Mononuclear cell (primary cell): ENCODE measurements around the gene EHF. TPM values are rescaled to one million over a fixed set of nuclear protein-coding genes. Genes with fewer than 3 reads are reported as not detected.

Source experiments
- H3K27me3 ChIP-seq: 2 replicates; pipeline ENCODE4 v1.6.0; 2011; ENCODE audit warnings: low read length, control low read depth; ENCODE audit not compliant: insufficient read depth
- H3K4me1 ChIP-seq: 2 replicates; pipeline ENCODE4 v1.5.1; 2011; ENCODE audit warnings: mild to moderate bottlenecking, low read length, control low read depth; ENCODE audit not compliant: insufficient read depth
- H3K4me3 ChIP-seq: 2 replicates; pipeline ENCODE4 v1.5.1; 2011; ENCODE audit warnings: mild to moderate bottlenecking, low read length, moderate library complexity
- H3K9me3 ChIP-seq: 2 replicates; pipeline ENCODE4 v1.5.1; 2011; ENCODE audit warnings: low read depth, mild to moderate bottlenecking, control low read depth, low read length
- total RNA-seq: library from RNA; depleted of rRNA; stranded (reverse); fragments of >200 nt; gene quantifications from one replicate; pipeline ENCODE4 v1.2.3, GENCODE V29; 2012

EHF gene
- total RNA-seq, 1 donor = 0.10 TPM

- H3K27me3 ChIP-seq = no peaks in the 10 kb centered on the region
- H3K4me3 ChIP-seq = no peak overlapping the region
- no peaks in the 10 kb centered on the region for H3K9me3 ChIP-seq
- H3K4me1 ChIP-seq = no peaks in the 10 kb centered on the region
Observed at GRCh38 chr11:34641456-34641855, 20.6 kb downstream of the EHF start.

- Histone ChIP-seq H3K9me3 (no peaks in the 10 kb centered on the region), H3K4me1 (no peaks in the 10 kb centered on the region), H3K4me3 (no peak overlapping the region), H3K27me3 (no peaks in the 10 kb centered on the region)
Observed at GRCh38 chr11:34642001-34642554, 21.2 kb downstream of the EHF start.

- Histone ChIP-seq H3K27me3 (no peaks in the 10 kb centered on the region), H3K9me3 (no peaks in the 10 kb centered on the region), H3K4me3 (no peak overlapping the region), H3K4me1 (no peaks in the 10 kb centered on the region)
Observed at GRCh38 chr11:34642873-34643272, 22.0 kb downstream of the EHF start.

DNA sequence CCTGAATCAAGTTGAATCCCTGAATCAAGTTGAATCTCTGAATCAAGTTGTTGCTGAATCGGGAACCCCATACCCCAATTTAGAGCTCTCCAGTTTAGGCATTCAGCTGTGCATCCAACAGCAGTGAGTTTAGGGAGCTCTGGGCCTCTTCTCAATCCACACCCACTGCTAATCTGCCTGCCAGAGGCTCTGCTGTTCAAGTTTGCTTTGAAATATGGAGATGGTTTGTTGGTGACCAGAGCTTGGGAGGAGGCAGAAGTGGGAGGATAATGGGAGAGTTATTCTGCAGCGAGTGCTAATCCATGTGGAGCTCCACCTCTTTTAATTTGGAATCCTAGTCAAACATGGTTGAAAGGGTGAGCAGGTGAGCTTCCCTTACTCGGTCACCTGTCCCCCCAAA, 22.4 kb downstream of the EHF start:
- H3K4me3 ChIP-seq = no peak overlapping the region
- H3K9me3 ChIP-seq = no peaks in the 10 kb centered on the region
- no peaks in the 10 kb centered on the region for H3K4me1 ChIP-seq
- no peaks in the 10 kb centered on the region for H3K27me3 ChIP-seq

- H3K9me3 ChIP-seq = no peaks in the 10 kb centered on the region
- H3K27me3 ChIP-seq = no peaks in the 10 kb centered on the region
- no peaks in the 10 kb centered on the region for H3K4me1 ChIP-seq
- H3K4me3 ChIP-seq = no peak overlapping the region
Observed at GRCh38 chr11:34643846-34644245, 23.0 kb downstream of the EHF start.

- Histone ChIP-seq H3K27me3 (no peaks in the 10 kb centered on the region), H3K4me1 (peaks cover 3% of the 10 kb centered on the region), H3K4me3 (no peak overlapping the region)
Observed at GRCh38 chr11:34644669-34645406, 23.9 kb downstream of the EHF start.

DNA sequence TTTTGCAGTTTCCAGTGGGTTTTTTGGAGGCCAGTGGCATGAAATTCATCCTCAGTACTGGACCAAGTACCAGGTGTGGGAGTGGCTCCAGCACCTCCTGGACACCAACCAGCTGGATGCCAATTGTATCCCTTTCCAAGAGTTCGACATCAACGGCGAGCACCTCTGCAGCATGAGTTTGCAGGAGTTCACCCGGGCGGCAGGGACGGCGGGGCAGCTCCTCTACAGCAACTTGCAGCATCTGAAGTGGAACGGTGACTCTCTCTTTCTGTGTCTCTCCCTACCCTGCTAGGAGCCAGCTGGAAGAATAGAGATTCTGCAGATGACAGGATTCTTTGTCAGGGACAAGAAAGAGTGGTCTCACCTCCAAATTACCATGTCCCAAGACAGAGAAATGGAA, 25.5 kb downstream of the EHF start:
- Histone ChIP-seq H3K27me3 (no peaks in the 10 kb centered on the region), H3K4me1 (peaks cover 18% of the 10 kb centered on the region), H3K9me3 (no peaks in the 10 kb centered on the region), H3K4me3 (no peak overlapping the region)

More at GRCh38 chr11:34644669-34645406, 23.9 kb downstream of the EHF start:
- no peaks in the 10 kb centered on the region for H3K9me3 ChIP-seq

DNA sequence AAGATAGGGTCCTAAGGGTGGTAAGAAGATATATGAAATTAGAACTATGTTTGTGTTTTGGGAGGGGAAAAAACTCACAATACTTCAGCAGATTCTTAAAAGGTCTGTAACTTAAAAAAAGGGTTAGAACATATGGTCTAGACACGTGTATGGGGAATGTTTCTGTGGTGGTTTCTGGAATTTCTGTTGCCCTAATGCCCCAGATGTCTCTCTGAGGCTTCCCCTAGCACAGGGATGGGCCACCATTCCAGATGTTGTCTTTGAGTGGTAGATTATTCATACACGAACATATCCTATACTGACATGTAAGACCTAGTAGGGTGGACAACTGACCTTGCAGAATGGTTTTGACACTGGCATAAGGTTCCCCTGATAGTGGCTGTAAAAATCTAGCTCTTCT, 26.2 kb downstream of the EHF start:
- Histone ChIP-seq H3K4me1 (peaks cover 25% of the 10 kb centered on the region), H3K4me3 (no peak overlapping the region), H3K27me3 (no peaks in the 10 kb centered on the region), H3K9me3 (no peaks in the 10 kb centered on the region)

DNA sequence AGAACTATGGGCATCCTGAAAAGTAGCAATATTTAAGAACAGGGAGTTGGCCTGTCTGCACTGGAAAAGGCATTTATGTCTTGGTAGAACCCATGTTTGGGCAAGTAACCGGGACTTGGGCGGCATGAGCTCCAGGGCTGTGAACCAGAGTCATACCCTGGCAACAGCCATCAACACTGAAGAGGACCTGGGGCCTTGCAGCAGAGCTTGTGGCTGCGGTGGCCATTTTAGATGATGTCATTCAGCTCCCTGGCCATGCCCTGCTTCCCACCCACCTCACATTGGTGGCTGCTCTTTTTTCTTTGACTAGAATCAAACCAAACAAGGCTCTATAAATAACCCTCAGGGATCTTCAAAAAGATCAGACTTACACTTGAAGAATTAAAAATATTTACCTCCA, 26.6 kb downstream of the EHF start:
- Histone ChIP-seq H3K27me3 (no peaks in the 10 kb centered on the region), H3K9me3 (no peaks in the 10 kb centered on the region), H3K4me1 (peaks cover 29% of the 10 kb centered on the region), H3K4me3 (no peak overlapping the region)

GRCh38 chr11:34648036-34648435, 27.1 kb downstream of the EHF start:
- no peaks in the 10 kb centered on the region for H3K9me3 ChIP-seq

DNA sequence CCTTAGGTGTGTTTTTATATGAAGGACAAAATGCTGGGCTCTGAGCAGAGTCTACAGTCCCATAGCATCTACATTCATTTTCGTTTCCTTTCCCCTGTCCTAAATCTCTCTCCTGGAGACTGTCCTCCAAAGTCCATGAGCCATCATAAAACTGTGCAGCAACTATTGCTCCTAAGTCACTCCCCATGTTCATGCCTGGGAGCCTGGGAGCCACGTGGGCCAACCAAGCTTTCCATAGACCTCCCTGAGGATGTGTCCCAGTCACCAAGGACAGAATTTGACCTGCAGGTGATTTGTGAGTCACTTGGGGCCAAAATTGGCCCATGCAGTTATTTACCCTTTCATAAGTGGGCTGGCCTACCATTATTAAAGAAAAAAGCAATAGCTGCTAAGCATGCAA, 28.7 kb downstream of the EHF start:
- Histone ChIP-seq H3K27me3 (no peaks in the 10 kb centered on the region), H3K4me1 (peaks cover 50% of the 10 kb centered on the region), H3K9me3 (no peaks in the 10 kb centered on the region), H3K4me3 (no peak overlapping the region)

More at GRCh38 chr11:34648036-34648435, 27.1 kb downstream of the EHF start:
- no peak overlapping the region for H3K4me3 ChIP-seq
- H3K4me1 ChIP-seq = peaks cover 35% of the 10 kb centered on the region
- no peaks in the 10 kb centered on the region for H3K27me3 ChIP-seq

DNA sequence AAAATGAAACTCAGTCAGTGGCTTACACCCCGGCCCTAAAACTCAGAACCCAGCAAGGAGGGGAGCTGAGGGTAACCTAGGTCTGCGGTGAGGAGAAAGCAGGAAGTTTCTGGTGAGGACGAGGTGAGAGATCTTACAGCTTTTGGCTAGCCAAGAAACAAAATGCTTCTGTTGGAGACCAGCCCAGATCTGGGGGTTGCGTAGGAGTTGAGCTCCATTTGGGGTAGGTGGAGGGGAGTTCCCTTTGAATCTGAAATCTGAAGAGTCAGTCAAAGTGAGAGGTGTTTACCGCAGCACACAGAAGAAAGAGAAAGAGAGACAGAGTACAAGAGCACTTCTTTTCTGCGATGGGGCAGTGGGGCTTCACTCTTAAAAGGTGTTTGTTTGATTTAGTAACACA, 29.6 kb downstream of the EHF start:
- Histone ChIP-seq H3K4me3 (no peak overlapping the region), H3K4me1 (peaks cover 59% of the 10 kb centered on the region), H3K9me3 (no peaks in the 10 kb centered on the region), H3K27me3 (no peaks in the 10 kb centered on the region)

GRCh38 chr11:34651551-34651950, 30.7 kb downstream of the EHF start:
- no peaks in the 10 kb centered on the region for H3K9me3 ChIP-seq
- H3K4me3 ChIP-seq = no peak overlapping the region
- no peaks in the 10 kb centered on the region for H3K27me3 ChIP-seq
- H3K4me1 ChIP-seq = peaks cover 59% of the 10 kb centered on the region

GRCh38 chr11:34652191-34652973, 31.5 kb downstream of the EHF start:
- Histone ChIP-seq H3K4me1 (peaks cover 59% of the 10 kb centered on the region), H3K4me3 (no peak overlapping the region), H3K9me3 (no peaks in the 10 kb centered on the region), H3K27me3 (no peaks in the 10 kb centered on the region)

DNA sequence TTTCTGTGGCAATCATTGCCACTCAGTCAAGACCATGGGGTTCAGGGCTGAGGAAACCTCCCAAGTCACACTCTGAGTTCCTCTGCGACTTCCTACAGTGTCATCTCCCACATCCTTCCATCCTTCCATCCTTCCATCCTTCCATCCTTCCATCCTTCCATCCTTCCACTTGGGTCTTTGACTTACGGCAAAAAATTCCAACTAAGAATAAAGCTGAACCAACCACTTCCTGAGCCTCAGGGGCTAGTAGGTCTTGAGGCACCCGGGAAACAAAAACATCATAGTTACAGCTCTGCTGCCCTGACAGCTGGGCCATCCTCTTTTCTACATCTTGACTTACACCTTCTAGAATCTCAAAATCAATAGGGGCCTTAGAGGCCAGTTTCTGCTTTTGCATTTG, 32.1 kb downstream of the EHF start:
- no peaks in the 10 kb centered on the region for H3K9me3 ChIP-seq
- H3K4me3 ChIP-seq = no peak overlapping the region

More for the DNA sequence above, 32.1 kb downstream of the EHF start:
- Histone ChIP-seq H3K27me3 (no peaks in the 10 kb centered on the region), H3K4me1 (peaks cover 59% of the 10 kb centered on the region)
